HG03457 (cell line): ENCODE measurements around the gene CAMKK1.

Source experiments
- ATAC-seq: cut with Tn5 transposase; IDR thresholded peaks from one replicate; pipeline ENCODE4 v1.9.1; 2021; ENCODE audit warnings: moderate number of reproducible peaks; ENCODE audit not compliant: unreplicated experiment

Gene CAMKK1

GRCh38 chr17:3897731-3898130, 4.9 kb upstream of the CAMKK1 start:
- ATAC-seq = no peak

DNA sequence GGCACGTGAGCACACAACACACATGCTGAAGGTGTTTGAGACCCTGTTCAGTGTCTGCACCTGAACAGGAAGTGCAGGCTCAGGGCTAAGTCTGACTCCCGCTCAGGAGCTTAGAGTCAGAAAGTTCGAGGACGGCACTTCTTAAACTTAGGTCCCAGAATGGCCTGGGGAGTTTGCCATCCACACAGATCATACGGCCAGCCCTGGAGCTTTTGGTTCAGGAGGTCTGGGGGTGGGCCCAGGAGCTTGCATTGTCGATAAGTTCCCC, 4.0 kb upstream of the CAMKK1 start:
- ATAC-seq = no peak

GRCh38 chr17:3896108-3896967, 3.5 kb upstream of the CAMKK1 start:
- ATAC-seq = no peak

- no peak for ATAC-seq
Measured at GRCh38 chr17:3895354-3895753, 2.5 kb upstream of the CAMKK1 start.

- no peak for ATAC-seq
Measured at GRCh38 chr17:3894911-3895343, 2.1 kb upstream of the CAMKK1 start.

GRCh38 chr17:3894188-3894587, 1.3 kb upstream of the CAMKK1 start:
- ATAC-seq = no peak

DNA sequence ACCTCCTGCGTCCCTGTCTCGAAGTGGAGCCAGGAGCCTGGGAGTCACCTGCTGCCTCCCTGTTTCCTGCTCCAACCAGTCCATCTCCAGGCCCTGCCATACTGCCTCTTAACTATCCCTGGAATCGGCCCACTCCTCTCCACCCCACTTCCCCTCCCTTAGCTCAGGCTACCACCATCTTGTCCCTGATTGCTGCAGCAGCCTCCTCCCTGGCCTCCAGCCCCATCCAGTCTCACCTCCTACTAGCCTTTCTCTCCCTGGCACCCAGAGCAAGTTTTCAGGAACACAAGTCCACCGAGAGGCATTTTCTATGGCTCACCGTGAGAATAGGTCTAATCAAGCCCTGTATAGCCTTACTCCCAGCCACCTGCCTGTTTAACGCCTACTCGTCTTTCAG, 865 bp upstream of the CAMKK1 start:
- ATAC-seq = no peak

- ATAC-seq = no peak
Measured at GRCh38 chr17:3892095-3892998, 506 bp downstream of the CAMKK1 start.

GRCh38 chr17:3891626-3892094, 1.2 kb downstream of the CAMKK1 start:
- ATAC-seq = no peak

- no peak for ATAC-seq
Measured at GRCh38 chr17:3890878-3891219, 2.0 kb downstream of the CAMKK1 start.

DNA sequence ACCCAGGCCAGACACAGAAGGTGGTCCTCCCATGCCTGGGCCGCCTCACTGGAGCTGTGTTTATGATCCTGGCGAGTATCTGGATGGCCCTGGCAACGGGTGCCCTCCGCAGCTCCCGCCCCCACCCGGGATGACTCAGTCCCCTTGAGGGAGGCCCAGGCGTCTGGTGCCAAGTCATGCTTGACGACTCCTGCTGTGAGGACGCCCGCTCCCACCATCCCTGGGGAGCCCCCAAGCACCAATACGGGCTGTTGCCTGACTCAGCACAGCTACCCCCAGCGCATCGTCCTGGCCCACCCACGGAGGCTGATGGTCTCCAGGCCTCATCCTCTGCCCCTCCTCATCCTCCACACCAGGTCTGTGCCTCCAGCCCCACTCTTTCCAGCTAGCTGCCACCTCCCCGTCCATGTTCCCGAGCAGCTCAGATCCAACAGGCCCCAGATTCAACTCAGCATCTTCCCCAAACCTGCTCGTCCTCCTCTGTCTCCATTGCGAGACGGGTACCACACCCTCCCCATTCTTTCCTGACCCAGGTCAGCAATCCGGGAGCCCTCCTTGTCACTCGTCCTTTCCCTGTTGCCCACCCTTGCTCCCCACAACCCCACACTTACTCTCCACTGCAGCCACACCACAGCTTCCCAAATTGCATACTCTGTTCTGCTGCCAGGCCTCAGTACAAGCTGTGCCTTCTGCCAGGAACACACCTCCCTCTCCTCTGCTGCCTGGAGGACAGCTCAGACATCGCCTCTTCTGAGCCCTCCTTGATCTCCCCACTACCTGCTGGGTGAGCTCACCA, 2.6 kb downstream of the CAMKK1 start:
- ATAC-seq = no peak

- no peak for ATAC-seq
Measured at GRCh38 chr17:3889325-3890012, 3.4 kb downstream of the CAMKK1 start.

GRCh38 chr17:3888343-3889171, 4.3 kb downstream of the CAMKK1 start:
- no peak for ATAC-seq

DNA sequence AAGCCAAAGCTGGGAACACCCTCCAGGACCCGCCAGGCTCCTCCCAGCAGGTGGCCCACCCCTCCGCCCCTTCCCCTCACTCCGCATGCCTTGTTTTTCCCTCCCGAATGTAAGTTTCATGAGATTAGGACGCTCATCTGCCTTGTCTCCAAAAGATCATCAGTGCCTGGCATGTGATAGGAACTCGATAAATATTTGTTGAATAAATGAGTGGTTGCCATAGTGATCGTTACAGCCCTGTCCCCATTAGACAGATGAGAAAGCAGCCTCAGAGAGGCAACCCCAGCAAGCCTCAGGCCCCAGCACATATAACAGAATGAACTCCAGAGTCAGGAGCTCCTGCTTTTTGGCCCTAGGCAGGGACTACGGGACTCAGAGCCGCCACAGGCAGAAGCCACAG, 5.0 kb downstream of the CAMKK1 start:
- ATAC-seq = no peak

DNA sequence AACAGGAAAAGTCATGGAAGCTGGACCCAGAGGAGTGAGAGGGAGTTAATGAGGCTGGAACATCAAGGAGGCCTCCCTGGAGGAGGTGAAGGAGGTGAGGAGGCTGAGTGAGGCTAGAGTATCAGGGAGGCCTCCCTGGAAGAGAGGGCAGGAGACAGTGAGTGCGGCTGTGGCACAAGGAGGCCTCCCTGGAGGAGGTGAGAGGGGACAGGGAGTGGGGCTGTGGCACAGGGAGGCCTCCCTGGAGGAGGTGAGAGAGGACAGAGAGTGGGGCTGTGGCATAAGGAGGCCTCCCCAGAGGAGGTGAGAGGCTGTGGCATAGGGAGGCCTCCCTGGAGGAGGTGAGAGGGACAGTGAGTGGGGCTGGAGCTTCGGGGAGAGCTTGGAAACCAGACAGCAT, 5.5 kb downstream of the CAMKK1 start:
- no peak for ATAC-seq

- no peak for ATAC-seq
Measured at GRCh38 chr17:3886776-3887175, 6.1 kb downstream of the CAMKK1 start.

DNA sequence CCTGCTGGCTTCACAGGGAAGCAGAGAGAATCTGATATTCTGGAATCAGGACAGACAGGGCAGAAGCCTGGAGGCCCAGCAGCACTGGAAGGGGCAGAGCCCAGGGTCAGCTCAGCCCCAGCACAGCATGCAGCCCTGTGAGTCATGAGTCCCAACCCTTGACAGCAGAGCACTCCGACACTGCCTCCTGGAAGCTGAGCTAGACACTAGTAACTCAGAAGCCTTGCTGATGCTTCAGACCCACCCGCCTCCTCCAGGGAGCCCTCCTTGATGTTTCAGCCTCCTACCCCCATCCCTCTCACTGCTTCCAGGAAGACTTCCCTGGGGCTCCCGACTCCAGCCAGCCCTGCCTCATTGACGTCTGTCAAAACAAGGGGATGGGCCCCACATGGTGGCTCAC, 6.9 kb downstream of the CAMKK1 start:
- no peak for ATAC-seq

DNA sequence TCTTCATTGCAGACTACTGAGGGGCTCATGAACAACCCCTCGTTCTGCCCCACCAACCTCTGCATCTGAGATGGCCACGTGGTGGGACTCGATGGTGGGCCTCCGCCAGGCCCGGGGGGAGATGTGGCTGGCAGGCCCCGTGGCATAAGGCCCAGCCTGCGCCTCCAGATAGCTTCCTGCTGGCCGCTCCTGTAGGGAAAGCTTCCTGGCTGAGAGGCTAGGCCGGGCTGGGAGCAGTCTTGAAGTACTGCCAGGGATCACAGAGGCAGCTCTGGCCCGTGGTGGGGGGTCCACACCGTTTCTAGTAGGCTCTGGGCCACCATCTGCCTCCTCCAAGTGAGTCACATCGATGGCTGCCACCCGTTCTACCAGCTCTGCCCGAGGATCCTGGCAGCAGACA, 7.6 kb downstream of the CAMKK1 start:
- ATAC-seq = no peak

- no peak for ATAC-seq
Measured at GRCh38 chr17:3884188-3884587, 8.7 kb downstream of the CAMKK1 start.

DNA sequence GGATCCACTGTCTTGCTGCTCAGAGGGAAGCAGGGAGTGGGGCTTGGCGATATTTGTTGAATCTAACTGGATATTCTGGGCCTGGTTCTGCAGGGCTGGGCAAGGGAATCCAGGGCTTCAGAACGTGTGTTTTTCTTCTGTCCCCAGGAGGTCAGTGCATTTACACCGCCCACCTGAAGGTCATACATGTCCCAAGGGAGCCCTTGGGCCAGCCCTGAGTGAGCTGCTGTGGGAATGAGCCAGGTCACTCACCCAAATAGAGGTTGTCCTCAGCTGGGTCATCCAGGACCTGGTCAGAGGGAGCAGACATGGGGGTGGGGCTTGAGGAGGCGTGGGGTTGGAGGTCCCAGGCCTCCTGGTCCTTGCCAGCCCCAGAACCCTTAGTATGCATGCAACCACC, 10.6 kb downstream of the CAMKK1 start:
- no peak for ATAC-seq
